ENCODE results near the gene THSD8.

The THSD8 gene

DNA sequence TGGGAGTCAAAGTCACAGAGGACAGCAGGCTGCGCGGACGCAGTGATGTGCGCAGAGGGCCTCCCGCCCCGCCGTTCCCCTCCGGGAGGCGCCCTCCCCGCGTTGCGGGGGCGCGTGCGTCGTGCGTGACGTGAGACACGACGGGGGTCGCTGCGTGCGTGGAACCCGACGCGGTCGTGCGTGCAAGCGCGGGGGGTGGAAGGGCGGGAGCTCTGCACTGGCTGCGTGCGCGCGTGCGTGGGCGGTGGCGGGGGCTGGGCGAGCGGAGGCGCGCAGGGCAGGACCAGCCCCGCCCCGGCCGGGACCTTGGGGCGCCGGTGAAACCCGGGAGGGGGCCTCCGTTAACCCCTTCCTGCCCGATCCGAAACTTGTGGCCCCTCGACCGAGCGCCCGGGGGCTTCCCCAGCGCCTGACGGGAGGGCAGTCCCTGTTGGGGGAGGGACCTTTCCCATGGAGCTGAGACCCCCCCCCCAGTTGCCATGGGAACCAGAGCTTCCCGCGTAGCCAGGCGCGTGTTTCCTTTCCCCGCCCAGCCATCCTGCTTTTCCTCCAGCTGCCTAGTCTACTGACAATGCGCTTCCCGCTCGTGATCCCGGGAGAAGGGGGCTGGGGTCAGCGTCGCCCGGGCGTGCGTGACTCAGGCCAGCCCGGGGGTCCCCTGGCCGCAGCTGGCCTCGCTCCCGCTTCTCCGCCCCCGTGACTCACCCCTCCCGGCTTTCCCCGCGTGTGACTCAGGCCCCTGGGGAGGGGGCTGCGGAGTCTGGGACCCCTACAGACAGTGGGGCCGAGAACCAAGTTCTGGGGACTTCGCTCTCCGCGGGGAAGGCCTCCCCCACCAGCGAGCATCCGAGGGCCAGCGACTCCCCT, 19.2 kb upstream of the THSD8 start (continued):
- TF ChIP-seq, protein P1, sequence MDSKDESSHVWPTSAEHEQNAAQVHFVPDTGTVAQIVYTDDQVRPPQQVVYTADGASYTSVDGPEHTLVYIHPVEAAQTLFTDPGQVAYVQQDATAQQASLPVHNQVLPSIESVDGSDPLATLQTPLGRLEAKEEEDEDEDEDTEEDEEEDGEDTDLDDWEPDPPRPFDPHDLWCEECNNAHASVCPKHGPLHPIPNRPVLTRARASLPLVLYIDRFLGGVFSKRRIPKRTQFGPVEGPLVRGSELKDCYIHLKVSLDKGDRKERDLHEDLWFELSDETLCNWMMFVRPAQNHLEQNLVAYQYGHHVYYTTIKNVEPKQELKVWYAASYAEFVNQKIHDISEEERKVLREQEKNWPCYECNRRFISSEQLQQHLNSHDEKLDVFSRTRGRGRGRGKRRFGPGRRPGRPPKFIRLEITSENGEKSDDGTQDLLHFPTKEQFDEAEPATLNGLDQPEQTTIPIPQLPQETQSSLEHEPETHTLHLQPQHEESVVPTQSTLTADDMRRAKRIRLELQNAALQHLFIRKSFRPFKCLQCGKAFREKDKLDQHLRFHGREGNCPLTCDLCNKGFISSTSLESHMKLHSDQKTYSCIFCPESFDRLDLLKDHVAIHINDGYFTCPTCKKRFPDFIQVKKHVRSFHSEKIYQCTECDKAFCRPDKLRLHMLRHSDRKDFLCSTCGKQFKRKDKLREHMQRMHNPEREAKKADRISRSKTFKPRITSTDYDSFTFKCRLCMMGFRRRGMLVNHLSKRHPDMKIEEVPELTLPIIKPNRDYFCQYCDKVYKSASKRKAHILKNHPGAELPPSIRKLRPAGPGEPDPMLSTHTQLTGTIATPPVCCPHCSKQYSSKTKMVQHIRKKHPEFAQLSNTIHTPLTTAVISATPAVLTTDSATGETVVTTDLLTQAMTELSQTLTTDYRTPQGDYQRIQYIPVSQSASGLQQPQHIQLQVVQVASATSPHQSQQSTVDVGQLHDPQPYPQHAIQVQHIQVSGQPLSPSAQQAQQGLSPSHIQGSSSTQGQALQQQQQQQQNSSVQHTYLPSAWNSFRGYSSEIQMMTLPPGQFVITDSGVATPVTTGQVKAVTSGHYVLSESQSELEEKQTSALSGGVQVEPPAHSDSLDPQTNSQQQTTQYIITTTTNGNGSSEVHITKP (tag by site-specific recombination; IDR thresholded peaks at IDR 0.05): peak; percentile 50; the same call in 1 of the 2 replicates
- TF ChIP-seq ZNF76 (tag by site-specific recombination; IDR thresholded peaks at IDR 0.05; ENCODE audit: borderline replicate concordance, low read depth) (peak; percentile 60; the same call in 1 of the 2 replicates), GLIS2 (tag by site-specific recombination; IDR thresholded peaks at IDR 0.05) (peak; percentile 92), ZNF335 (tag by site-specific recombination; conservative IDR thresholded peaks at IDR 0.05) (peak; percentile 99), ZNF292 (tag by site-specific recombination; IDR thresholded peaks at IDR 0.05; ENCODE audit: borderline replicate concordance, low read depth) (no peak), ZNF133 (tag by site-specific recombination; IDR thresholded peaks at IDR 0.05) (no peak), SCRT2 (tag by site-specific recombination; IDR thresholded peaks at IDR 0.05) (0 out of 2 replicates have a peak, but pooled peaks have one; percentile 30), ZNF561 (tag by site-specific recombination; IDR thresholded peaks at IDR 0.05; ENCODE audit: borderline replicate concordance) (peak; percentile 90), ZNF792 (tag by site-specific recombination; IDR thresholded peaks at IDR 0.05) (no peak), YY1 (tag by site-specific recombination; IDR thresholded peaks at IDR 0.05) (no peak), ZNF132 (tag by site-specific recombination; IDR thresholded peaks at IDR 0.05; ENCODE audit: borderline replicate concordance) (no peak), ZNF580 (tag by site-specific recombination; IDR thresholded peaks at IDR 0.05) (no peak), ZNF174 (tag by site-specific recombination; IDR thresholded peaks at IDR 0.05) (no peak), ZNF629 (tag by site-specific recombination; IDR thresholded peaks at IDR 0.05) (peak; percentile 67; the same call in 1 of the 2 replicates), ZBTB10 (tag by site-specific recombination; IDR thresholded peaks at IDR 0.05) (peak; percentile 77), MZF1 (tag by site-specific recombination; IDR thresholded peaks at IDR 0.05; ENCODE audit: borderline replicate concordance) (no peak), ZNF175 (tag by site-specific recombination; IDR thresholded peaks at IDR 0.05) (no peak), ZFHX2 (tag by site-specific recombination; conservative IDR thresholded peaks at IDR 0.05) (peak; percentile 99), WT1 (tag by site-specific recombination; IDR thresholded peaks at IDR 0.05) (0 out of 2 replicates have a peak, but pooled peaks have one; percentile 4), ZBTB26 (tag by site-specific recombination; optimal IDR thresholded peaks at IDR 0.05) (peak; percentile 94), ZNF37A (tag by site-specific recombination; IDR thresholded peaks at IDR 0.05) (no peak), ZNF660 (tag by site-specific recombination; IDR thresholded peaks at IDR 0.05) (no peak; the same call in 1 of the 2 replicates), ZNF350 (tag by site-specific recombination; IDR thresholded peaks at IDR 0.05) (no peak), ZNF621 (tag by site-specific recombination; IDR thresholded peaks at IDR 0.05) (no peak), ZSCAN16 (tag by site-specific recombination; IDR thresholded peaks at IDR 0.05) (no peak)
- TF ChIP-seq, protein P2, sequence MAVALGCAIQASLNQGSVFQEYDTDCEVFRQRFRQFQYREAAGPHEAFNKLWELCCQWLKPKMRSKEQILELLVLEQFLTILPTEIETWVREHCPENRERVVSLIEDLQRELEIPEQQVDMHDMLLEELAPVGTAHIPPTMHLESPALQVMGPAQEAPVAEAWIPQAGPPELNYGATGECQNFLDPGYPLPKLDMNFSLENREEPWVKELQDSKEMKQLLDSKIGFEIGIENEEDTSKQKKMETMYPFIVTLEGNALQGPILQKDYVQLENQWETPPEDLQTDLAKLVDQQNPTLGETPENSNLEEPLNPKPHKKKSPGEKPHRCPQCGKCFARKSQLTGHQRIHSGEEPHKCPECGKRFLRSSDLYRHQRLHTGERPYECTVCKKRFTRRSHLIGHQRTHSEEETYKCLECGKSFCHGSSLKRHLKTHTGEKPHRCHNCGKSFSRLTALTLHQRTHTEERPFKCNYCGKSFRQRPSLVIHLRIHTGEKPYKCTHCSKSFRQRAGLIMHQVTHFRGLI (tag by site-specific recombination; IDR thresholded peaks at IDR 0.05): peak; percentile 60; the same call in 1 of the 2 replicates
- TF ChIP-seq, protein P3, sequence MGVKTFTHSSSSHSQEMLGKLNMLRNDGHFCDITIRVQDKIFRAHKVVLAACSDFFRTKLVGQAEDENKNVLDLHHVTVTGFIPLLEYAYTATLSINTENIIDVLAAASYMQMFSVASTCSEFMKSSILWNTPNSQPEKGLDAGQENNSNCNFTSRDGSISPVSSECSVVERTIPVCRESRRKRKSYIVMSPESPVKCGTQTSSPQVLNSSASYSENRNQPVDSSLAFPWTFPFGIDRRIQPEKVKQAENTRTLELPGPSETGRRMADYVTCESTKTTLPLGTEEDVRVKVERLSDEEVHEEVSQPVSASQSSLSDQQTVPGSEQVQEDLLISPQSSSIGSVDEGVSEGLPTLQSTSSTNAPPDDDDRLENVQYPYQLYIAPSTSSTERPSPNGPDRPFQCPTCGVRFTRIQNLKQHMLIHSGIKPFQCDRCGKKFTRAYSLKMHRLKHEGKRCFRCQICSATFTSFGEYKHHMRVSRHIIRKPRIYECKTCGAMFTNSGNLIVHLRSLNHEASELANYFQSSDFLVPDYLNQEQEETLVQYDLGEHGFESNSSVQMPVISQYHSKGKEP (tag by site-specific recombination; IDR thresholded peaks at IDR 0.05): peak; percentile 58; the same call in 1 of the 2 replicates
